ENCODE results near the gene PDE11A.

The PDE11A gene

GRCh38 chr2:177756336-177756735 is 316.2 kb downstream of the PDE11A start:
- no peak for DNase-seq

DNA sequence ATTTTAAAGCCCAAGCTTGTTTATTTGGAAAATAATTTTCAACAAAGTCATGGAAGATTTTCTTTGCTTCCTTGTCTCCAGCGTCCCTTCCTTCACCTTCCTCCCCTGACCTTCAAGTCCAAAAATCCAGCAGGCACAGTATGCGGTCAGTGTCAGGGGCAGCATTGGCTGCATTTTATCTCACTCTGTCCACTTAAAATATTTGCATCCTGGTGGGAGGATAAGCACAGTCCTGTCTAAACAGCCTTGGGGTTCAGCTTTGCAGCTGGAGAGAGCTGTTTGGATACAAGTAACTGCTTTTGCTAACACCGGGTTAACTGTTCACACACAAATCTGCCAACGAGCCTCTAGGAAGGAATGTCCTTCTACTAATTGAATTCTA is 318.1 kb downstream of the PDE11A start:
- DNase-seq: no peak

DNA sequence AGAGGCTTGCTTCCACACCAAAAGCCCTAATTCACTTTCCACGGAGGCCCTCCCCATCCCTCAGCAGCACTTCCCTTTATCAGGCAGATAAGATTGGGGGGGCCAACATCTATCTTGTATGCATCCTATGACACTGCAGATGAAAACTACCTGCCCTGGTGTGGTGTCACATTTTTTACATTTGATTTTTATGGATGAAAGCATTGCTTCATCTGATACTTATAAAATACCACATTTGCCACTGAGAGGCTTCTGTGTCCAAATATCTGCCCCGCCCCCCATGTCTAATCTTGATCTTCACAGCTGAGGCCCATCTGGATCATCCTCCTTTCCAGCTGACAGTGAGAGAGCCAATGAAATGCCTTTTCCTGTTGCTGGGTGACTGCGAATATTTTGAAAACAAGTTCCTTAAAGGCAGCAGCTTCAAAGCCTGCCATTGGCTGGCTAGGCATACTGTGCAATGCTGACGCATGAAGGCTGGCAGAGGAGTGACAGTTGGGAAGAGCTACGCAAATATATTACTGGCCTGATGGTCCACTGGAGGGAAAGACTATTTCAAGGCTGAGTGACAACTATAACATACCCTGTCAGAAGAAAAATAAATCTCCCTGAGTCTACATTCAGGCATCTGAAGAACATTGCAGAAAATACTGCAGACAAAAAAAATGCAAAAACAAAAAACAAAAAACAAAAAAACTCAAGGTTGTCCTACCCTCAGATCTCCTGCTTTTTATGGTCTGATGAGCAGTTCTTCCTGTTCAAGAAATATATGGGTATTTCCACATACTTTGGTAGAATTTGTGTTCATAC is 318.7 kb downstream of the PDE11A start:
- no peak for DNase-seq

DNA sequence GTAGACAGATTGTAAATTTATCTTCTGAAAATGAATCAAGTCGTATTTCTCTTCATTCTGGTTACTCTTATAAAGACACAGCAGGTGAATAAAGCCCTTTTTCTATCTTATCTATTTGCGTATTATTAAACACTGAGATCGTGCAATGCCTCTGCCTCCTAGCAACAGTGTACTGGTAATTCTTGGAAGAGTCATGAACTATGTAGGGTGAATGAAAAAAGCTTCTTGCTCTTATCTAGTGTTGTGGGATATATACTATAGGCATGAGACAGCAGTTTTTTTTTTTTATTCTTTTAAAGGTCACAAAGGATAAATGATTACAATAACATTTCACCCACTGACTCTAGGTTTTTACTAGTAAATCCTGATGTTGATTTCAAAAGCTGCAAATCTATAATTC is 324.2 kb downstream of the PDE11A start:
- no peak for DNase-seq

GRCh38 chr2:177747384-177747783 is 325.2 kb downstream of the PDE11A start:
- no peak for DNase-seq

DNA sequence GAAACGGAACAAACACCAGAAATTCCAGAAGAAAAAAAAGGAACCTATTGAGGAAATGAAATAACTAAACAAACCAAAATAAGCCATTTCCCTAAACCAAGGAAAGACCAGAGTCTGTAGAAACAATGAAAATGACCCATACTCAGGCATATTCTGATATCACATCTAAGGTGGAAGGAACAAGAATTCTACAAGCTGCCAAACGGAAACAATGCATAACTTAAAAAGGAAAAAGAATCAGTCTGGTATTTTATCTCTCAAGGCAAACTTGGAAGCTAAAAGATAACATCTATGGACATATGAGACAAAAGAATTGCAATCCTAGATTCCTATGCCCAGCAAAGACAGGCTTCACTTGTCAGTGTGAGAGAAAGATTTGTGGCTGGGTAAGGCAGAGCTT is 326.2 kb downstream of the PDE11A start:
- no peak for DNase-seq

GRCh38 chr2:177745531-177745930 is 327.0 kb downstream of the PDE11A start:
- DNase-seq: no peak

GRCh38 chr2:177742851-177743250 is 329.7 kb downstream of the PDE11A start:
- no peak for DNase-seq

GRCh38 chr2:177741866-177742265 is 330.7 kb downstream of the PDE11A start:
- no peak for DNase-seq

GRCh38 chr2:177740700-177741099 is 331.9 kb downstream of the PDE11A start:
- DNase-seq: no peak

DNA sequence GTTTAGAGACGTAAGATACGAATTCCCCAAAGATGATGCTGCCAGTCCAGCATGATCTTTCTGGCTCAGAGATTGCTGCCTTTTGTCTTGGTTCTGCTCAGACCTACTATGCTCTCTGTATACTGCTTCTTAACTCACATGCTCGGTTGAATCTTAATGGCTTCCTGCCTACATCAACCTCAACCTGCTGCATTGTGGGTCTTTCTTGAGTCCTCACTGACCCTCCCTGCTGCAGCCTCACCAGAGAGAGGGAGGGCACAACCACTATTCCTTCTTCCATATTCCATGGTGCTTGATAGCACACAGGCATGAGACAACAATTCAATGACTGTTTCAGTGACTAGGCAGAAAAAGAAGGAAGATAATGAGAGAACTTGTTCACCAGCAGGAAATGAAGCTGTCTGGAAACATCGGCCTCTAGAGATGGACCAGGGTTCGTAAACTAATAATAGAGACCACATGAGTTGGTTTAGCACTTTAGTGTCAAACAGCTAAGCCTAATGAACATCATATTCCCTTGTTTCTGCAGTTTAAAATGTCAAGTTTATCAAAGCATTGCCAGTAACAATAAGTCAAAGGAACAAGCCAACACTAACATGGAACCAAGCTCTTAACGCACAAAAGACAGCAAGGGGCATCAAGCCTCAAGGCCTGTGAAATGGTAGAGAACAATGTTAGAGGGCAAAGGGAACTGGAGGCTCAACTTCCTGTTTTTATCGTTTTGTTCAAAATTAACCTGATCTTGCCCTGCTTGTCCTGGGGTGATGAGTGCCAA is 333.9 kb downstream of the PDE11A start:
- DNase-seq: no peak

DNA sequence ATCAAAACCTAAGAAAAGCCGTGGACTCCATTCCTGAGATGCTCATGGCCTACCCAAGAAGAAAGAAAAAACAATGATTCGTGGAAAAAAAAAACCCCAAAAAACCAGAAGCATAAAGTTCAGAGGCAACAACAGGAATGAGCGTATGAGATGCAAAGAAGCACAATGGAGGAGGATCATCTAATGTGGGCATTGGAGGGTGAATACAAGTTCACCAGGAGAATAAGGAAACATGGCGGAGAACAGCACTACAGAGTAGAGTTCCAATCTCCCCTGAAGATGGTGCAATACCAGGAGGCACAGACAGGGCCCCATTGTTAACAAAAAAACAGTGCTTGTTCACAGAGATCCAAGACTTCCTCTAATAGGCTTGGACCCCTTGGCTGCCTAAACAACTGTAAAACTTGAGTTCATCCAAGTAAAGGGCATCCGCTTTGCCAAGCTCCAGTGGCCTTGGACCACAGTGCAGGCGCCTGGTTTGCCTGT is 337.2 kb downstream of the PDE11A start:
- DNase-seq: no peak

GRCh38 chr2:177733322-177733855 is 339.2 kb downstream of the PDE11A start:
- no peak for DNase-seq

GRCh38 chr2:177731384-177731783 is 341.2 kb downstream of the PDE11A start:
- no peak for DNase-seq

GRCh38 chr2:177730792-177731191 is 341.8 kb downstream of the PDE11A start:
- DNase-seq: no peak

DNA sequence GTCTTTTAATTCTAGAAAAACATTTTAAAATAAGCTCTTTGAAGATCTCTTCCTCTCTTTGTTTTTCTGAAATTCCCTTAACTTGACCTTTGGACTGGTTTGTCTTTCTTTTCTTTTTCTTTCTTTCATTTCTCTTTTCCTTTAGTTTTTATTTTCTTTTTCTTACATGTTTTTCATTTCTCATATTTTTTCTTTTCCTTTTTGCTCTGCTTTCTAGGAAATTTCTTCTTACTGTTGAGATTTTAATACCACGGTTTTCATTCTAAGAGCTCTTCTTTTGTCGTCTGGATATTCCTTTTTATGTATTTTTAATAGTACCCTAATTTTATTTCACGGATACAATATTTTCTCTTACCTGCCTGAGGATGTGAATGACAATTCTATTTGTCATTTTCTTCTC is 342.2 kb downstream of the PDE11A start:
- DNase-seq: no peak

- DNase-seq: no peak
These were observed 343.7 kb downstream of the PDE11A start for GRCh38 chr2:177728920-177729319.

DNA sequence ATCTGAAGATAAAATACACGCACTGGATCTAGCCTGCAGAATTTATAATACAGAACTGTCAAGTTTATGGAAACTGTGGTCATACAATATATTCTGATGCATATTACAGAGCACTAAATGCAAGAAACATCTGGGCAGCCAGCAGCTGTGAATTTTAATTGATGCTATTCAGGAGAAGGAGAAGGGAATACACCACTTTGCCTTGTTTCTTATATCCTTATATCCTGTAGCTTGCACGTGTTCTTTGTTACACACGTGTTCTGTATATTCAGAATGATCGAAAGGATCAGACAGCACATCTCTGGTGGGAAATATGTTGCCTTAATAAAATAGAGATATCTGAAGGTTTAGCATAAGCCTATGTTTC is 344.2 kb downstream of the PDE11A start:
- DNase-seq: no peak

GRCh38 chr2:177727577-177728398 is 344.8 kb downstream of the PDE11A start:
- no peak for DNase-seq

- no peak for DNase-seq
These were observed 345.6 kb downstream of the PDE11A start for GRCh38 chr2:177726931-177727348.

DNA sequence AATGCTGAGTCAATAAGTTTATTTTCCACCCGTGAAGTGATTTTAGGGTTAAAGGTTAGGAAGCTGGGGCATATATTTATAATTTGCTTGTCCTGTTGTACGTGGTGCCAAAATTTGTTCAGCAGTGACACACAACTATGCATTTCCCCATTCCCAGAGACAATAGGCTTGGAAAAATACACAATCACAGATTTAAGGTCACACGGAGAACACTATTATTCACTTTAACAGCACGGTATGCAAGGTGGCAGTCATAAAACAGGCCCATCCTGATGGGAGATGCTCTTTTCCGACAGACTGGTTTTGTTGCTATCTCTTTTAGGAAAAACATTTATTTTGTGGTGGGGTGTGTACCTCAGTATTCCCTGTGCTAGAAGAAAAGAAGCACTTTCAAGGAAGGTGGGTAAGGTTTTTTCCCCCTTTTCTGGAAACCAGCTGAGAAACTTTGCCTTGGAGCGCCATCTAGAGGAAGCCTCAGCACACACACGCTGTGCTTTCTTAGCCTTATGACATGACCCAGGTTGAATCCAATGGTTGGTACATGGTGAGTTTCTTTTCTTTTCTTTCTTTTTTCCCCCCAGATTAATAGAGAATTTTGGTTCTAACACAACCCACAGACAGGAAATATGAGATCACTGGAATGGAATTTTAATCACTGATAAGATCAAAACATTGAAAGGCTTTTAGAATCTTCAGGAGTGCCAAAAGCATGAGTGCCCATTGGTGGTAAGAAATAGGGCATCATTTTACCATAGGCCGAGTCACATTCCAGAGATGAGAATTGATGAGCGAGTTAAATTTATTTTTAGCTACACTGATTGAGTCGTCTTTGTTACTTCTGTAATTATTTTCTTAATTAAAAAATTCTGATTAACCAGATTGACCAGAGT is 347.9 kb downstream of the PDE11A start:
- peak; percentile 44 for DNase-seq

DNA sequence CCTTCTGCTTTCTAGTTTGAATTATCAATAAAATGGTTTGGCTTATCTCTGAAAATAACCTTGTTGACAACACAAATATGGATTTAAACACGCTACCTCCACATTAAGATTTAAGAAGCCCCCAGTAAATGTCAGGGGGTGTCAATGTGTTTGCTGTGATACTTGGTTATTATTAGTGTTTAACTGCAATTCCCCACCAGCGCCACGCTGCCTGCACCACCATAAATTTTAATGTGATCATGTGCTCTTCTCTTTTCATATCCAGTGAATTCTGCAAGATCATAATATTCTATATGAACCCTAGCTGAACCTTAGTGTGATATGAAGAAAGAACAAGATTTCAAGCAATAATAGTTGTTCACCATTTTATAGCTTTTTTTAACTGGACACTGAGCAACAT is 349.3 kb downstream of the PDE11A start:
- DNase-seq: no peak
